ENCODE data around the gene F2. TPM values are rescaled to one million over a fixed set of nuclear protein-coding genes. Genes with fewer than 3 reads are reported as not detected.

The F2 gene
- total RNA-seq, 1 donor from 2014 or later = 22.8 TPM

GRCh38 chr11:46760429-46761128 lies 41.6 kb downstream of the F2 start:
- H3K36me3 Mint-ChIP-seq (ENCODE audit: insufficient read depth) = peaks cover 41% of the 10 kb centered on the region
- no peak overlapping the region for H3K27ac Mint-ChIP-seq
- no peak for TF ChIP-seq CTCF (IDR thresholded peaks at IDR 0.05; ENCODE audit: unreplicated experiment)

GRCh38 chr11:46761807-46762206 lies 42.8 kb downstream of the F2 start:
- Mint-ChIP-seq H3K9me3 (ENCODE audit: low read depth) (no peaks in the 10 kb centered on the region), H3K36me3 (ENCODE audit: insufficient read depth) (peaks cover 35% of the 10 kb centered on the region), H3K4me3 (ENCODE audit: low read depth) (no peak overlapping the region), H3K4me1 (ENCODE audit: low read depth) (no peaks in the 10 kb centered on the region), H3K27ac (peak overlapping the region; percentile 16), H3K27me3 (no peaks in the 10 kb centered on the region)
- TF ChIP-seq CTCF (IDR thresholded peaks at IDR 0.05; ENCODE audit: unreplicated experiment) = no peak
- DNase-seq (ENCODE audit: low spot score, unreplicated experiment) = no peak

More at GRCh38 chr11:46760429-46761128, 41.6 kb downstream of the F2 start:
- H3K4me3 Mint-ChIP-seq (ENCODE audit: low read depth) = no peak overlapping the region
- DNase-seq (ENCODE audit: low spot score, unreplicated experiment) = no peak
- no peaks in the 10 kb centered on the region for H3K4me1 Mint-ChIP-seq (ENCODE audit: low read depth)
- no peaks in the 10 kb centered on the region for H3K27me3 Mint-ChIP-seq
- no peaks in the 10 kb centered on the region for H3K9me3 Mint-ChIP-seq (ENCODE audit: low read depth)

- H3K4me1 Mint-ChIP-seq (ENCODE audit: low read depth) = no peaks in the 10 kb centered on the region
- H3K27me3 Mint-ChIP-seq = no peaks in the 10 kb centered on the region
- peaks cover 36% of the 10 kb centered on the region for H3K36me3 Mint-ChIP-seq (ENCODE audit: insufficient read depth)
- H3K27ac Mint-ChIP-seq = no peak overlapping the region
- no peak for DNase-seq (ENCODE audit: low spot score, unreplicated experiment)
- no peaks in the 10 kb centered on the region for H3K9me3 Mint-ChIP-seq (ENCODE audit: low read depth)
- TF ChIP-seq CTCF (IDR thresholded peaks at IDR 0.05; ENCODE audit: unreplicated experiment) = no peak
- no peak overlapping the region for H3K4me3 Mint-ChIP-seq (ENCODE audit: low read depth)
Measured at GRCh38 chr11:46762248-46762647, 43.2 kb downstream of the F2 start.

- DNase-seq (ENCODE audit: low spot score, unreplicated experiment) = no peak
- Mint-ChIP-seq H3K27ac (no peak overlapping the region), H3K9me3 (ENCODE audit: low read depth) (no peaks in the 10 kb centered on the region), H3K27me3 (no peaks in the 10 kb centered on the region), H3K4me1 (ENCODE audit: low read depth) (no peaks in the 10 kb centered on the region), H3K36me3 (ENCODE audit: insufficient read depth) (peaks cover 27% of the 10 kb centered on the region), H3K4me3 (ENCODE audit: low read depth) (no peak overlapping the region)
- TF ChIP-seq CTCF (IDR thresholded peaks at IDR 0.05; ENCODE audit: unreplicated experiment) = no peak
Measured at GRCh38 chr11:46766656-46767055, 47.6 kb downstream of the F2 start.

GRCh38 chr11:46769636-46770221 lies 50.7 kb downstream of the F2 start:
- no peak for TF ChIP-seq CTCF (IDR thresholded peaks at IDR 0.05; ENCODE audit: unreplicated experiment)
- peaks cover 28% of the 10 kb centered on the region for H3K36me3 Mint-ChIP-seq (ENCODE audit: insufficient read depth)

More at GRCh38 chr11:46769636-46770221, 50.7 kb downstream of the F2 start:
- no peak overlapping the region for H3K27ac Mint-ChIP-seq
- H3K4me1 Mint-ChIP-seq (ENCODE audit: low read depth) = no peaks in the 10 kb centered on the region
- H3K4me3 Mint-ChIP-seq (ENCODE audit: low read depth) = no peak overlapping the region
- DNase-seq (ENCODE audit: low spot score, unreplicated experiment) = no peak
- no peaks in the 10 kb centered on the region for H3K27me3 Mint-ChIP-seq
- H3K9me3 Mint-ChIP-seq (ENCODE audit: low read depth) = no peaks in the 10 kb centered on the region

Measured in progenitor cell of endocrine pancreas (in vitro differentiated cells).